NCI-H2081 (cell line): ENCODE data around the gene TWIST2.

Experiments
- DNase-seq, 2 experiments: peaks; one replicate each; lab custom pipeline; 2025; lab: John Stamatoyannopoulos, UW

Gene TWIST2

DNA sequence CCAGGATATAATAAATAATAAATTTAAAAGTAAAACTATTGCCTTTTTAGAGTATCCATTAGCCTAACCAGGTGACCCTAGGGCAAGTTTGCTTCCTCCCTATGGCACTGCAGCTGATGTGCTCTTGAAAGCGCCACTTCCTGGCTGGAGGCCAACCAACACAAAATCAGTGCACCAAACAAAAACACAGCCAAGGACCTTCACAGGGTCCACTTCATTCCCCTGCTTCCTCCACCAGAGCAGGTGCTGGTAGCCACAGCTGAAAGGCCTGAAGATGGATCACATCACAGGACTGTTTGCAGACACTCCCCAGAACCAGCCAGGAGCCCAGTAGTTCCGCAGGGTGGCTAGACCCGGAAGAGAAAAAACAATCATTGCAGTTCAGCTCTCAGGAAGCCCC lies 108.8 kb downstream of the TWIST2 start:
- DNase-seq: peak; percentile 3 to 44
